Kidney (tissue), 14 donors: ENCODE data around the gene DEAF1. TPM values are rescaled to one million over a fixed set of nuclear protein-coding genes. Genes with fewer than 3 reads are reported as not detected.

Experiments used
- DNase-seq, 5 donors: peaks; one replicate each; pipeline ENCODE4 v3.0.0-alpha.2; 2013 to 2020
- FAIRE-seq: peaks from 2 replicates; lab custom pipeline; 2012; peaks lifted over from hg19 to GRCh38; lab: Jason Lieb, UNC
- H3K27ac ChIP-seq, 2 donors: one replicate each; pipeline ENCODE4 v1.7.0; 2013; ENCODE audit warnings: low read depth in 2 of 2, low read length in 2 of 2, inconsistent platforms in 1 of 2
- H3K27me3 ChIP-seq: one replicate; pipeline ENCODE4 v1.7.1; 2013; ENCODE audit warnings: low read length, inconsistent platforms; ENCODE audit not compliant: control insufficient read depth, insufficient read depth
- H3K36me3 ChIP-seq, 3 donors: one replicate each; pipeline versions ENCODE4 v1.7.0 to v1.7.1; 2013; ENCODE audit warnings: low read length in 3 of 3, control low read depth in 1 of 3, inconsistent platforms in 1 of 3; ENCODE audit not compliant: insufficient read depth in 3 of 3, control insufficient read depth in 2 of 3
- H3K4me1 ChIP-seq, 3 donors: one replicate each; pipeline versions ENCODE4 v1.7.0 to v1.7.1; 2013; ENCODE audit warnings: low read length in 3 of 3, inconsistent platforms in 1 of 3, low read depth in 1 of 3; ENCODE audit not compliant: control insufficient read depth in 2 of 3, insufficient read depth in 2 of 3
- H3K4me3 ChIP-seq, 3 donors: one replicate each; pipeline versions ENCODE4 v1.7.0 to v1.8.1; 2013; ENCODE audit warnings: low read length in 3 of 3, control low read depth in 1 of 3, inconsistent platforms in 1 of 3
- H3K9ac ChIP-seq, 3 donors: one replicate each; pipeline versions ENCODE4 v1.7.0 to v1.7.1; 2013; ENCODE audit warnings: low read length in 3 of 3, control low read depth in 1 of 3, inconsistent platforms in 1 of 3
- H3K9me3 ChIP-seq, 3 donors: one replicate each; pipeline versions ENCODE4 v1.7.0 to v1.7.1; 2013; ENCODE audit warnings: low read length in 3 of 3, control low read depth in 1 of 3, inconsistent platforms in 1 of 3; ENCODE audit not compliant: control insufficient read depth in 2 of 3, insufficient read depth in 1 of 3
- intact Hi-C: fragments of 100-400 bp; cut with DNase I; formaldehyde crosslinking; loops from one replicate; pipeline ENCODE4 v1.11.1; 2022
- polyA plus RNA-seq: library from polyadenylated mRNA; stranded (reverse); fragments of 350-450 nt; fragmentation: Illumina TruSeq; extraction: RNeasy Lipid Tissue Mini Kit (QIAGEN cat#74804); gene quantifications from one replicate; pipeline ENCODE4 v1.2.3, GENCODE V29; 2014; ENCODE audit warnings: low read depth, low replicate concordance; ENCODE audit not compliant: insufficient read depth
- total RNA-seq: library from RNA; stranded (reverse); fragmentation: NEBNext Ultra II Directional; extraction: Animal tissue kit (Norgen Biotek cat#: 25700); gene quantifications from one replicate; pipeline ENCODE4 v1.2.1, GENCODE V29; 2021
- TF ChIP-seq, protein P1 (sequence below): IDR thresholded peaks from 3 replicates; pipeline ENCODE4 v1.5.1; 2012; ENCODE audit warnings: mild to moderate bottlenecking, moderate library complexity, borderline replicate concordance; ENCODE audit not compliant: insufficient read depth; ENCODE audit errors: extremely low read depth
- donor health status: control.
- donor health status: control.
- donor health status: control.
- donor health status: control.
- donor health status: control.
- donor health status: DM: yes; HTN: yes; CAD: no.
- donor health status: Normal renal cell carcinoma (clear cell type).

The DEAF1 gene
- total and polyA plus RNA-seq, 2 donors from 2014 or later = 30.2 to 54.5 TPM

DNA sequence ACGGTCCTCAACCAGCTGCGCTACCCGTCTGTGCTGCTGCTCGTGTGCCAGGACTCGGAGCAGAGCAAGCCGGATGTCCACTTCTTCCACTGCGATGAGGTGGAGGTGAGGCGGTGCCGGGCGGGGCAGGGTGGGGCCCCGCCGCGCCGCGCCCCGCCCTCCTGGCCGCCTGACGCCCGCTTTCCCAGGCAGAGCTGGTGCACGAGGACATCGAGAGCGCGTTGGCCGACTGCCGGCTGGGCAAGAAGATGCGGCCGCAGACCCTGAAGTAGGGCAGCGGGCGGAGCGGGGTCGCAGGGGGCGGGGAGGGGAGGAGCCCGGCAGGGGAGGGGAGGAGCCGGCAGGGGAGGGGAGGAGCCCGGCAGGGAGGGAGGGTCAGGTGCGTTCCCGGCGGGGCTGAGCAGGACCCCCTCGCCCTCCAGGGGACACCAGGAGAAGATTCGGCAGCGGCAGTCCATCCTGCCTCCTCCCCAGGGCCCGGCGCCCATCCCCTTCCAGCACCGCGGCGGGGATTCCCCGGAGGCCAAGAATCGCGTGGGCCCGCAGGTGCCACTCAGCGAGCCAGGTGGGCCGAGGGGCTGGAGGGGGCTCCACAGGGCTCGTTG is 25.7 kb upstream of the DEAF1 start:
- FAIRE-seq (no peak), DNase-seq (peak in 2 of 5 donors; percentile 73 to 88)
- Histone ChIP-seq H3K9ac (no peak overlapping the region), H3K4me3 (no peak overlapping the region), H3K27me3 (no peaks in the 10 kb centered on the region), H3K9me3 (no peaks in the 10 kb centered on the region), H3K27ac (no peak overlapping the region), H3K36me3 (peaks cover 0 to 16% (median 0%) of the 10 kb centered on the region in 3 donors), H3K4me1 (peaks cover 0 to 6% (median 5%) of the 10 kb centered on the region in 3 donors)
- TF ChIP-seq, protein P1, sequence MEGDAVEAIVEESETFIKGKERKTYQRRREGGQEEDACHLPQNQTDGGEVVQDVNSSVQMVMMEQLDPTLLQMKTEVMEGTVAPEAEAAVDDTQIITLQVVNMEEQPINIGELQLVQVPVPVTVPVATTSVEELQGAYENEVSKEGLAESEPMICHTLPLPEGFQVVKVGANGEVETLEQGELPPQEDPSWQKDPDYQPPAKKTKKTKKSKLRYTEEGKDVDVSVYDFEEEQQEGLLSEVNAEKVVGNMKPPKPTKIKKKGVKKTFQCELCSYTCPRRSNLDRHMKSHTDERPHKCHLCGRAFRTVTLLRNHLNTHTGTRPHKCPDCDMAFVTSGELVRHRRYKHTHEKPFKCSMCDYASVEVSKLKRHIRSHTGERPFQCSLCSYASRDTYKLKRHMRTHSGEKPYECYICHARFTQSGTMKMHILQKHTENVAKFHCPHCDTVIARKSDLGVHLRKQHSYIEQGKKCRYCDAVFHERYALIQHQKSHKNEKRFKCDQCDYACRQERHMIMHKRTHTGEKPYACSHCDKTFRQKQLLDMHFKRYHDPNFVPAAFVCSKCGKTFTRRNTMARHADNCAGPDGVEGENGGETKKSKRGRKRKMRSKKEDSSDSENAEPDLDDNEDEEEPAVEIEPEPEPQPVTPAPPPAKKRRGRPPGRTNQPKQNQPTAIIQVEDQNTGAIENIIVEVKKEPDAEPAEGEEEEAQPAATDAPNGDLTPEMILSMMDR = no peak
- intact Hi-C loops = loop anchor here (10.0 kb wide), 1 partner anchor 166 kb away; no protein-coding TSS in a partner anchor

GRCh38 chr11:720017-720641 is 25.1 kb upstream of the DEAF1 start:
- H3K9me3 ChIP-seq = no peaks in the 10 kb centered on the region
- peaks cover 0 to 16% (median 0%) of the 10 kb centered on the region in 3 donors for H3K36me3 ChIP-seq
- intact Hi-C loops = loop anchor here (10.0 kb wide), 1 partner anchor 165 kb away; no protein-coding TSS in a partner anchor
- H3K4me3 ChIP-seq = no peak overlapping the region
- TF ChIP-seq, protein P1 = no peak
- H3K27me3 ChIP-seq = no peaks in the 10 kb centered on the region
- FAIRE-seq (no peak), DNase-seq (peak in 1 of 5 donors; percentile 64)
- no peak overlapping the region for H3K9ac ChIP-seq
- peaks cover 0 to 6% (median 5%) of the 10 kb centered on the region in 3 donors for H3K4me1 ChIP-seq
- no peak overlapping the region for H3K27ac ChIP-seq

DNA sequence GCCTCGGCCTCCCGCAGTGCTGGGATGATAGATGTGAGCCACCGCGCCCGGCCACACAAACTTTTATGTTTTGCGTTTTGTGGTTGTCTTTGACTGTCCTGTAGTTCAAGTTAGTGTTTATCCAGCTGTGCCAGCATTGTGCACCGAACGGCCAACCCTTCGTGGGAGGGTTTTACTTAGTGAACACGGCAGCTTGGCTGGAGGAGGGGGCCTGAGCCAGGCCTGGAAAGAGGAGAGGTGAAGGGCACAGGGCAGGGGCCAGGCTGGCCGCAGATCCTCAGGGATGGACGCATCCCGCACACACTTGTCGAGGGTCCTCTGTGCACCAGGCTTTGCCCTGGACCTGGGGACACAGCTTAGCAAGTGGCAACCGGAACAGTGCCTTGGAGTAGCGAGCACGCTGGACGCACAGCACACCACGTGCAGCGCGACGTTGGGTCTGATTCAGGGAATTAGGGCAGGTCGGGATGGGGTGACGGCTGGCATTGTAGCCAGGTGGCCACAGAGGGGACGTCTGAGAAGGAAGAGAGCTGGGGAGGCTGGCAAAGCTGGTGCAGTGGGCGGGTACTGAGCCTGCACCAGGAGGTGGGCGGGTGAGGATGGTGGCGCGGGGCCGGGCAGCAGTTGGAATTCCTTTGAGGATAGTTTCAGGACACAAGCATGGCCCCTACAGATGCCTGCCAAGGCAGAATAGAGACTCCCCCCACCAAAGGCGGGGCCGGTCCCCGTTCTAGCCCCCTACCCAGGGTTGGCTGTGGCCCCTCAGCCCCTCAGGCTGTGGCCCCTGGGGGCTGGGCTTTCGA is 24.4 kb upstream of the DEAF1 start:
- Histone ChIP-seq H3K4me1 (peaks cover 0 to 6% (median 5%) of the 10 kb centered on the region in 3 donors), H3K4me3 (no peak overlapping the region), H3K9me3 (no peaks in the 10 kb centered on the region), H3K27ac (no peak overlapping the region), H3K9ac (no peak overlapping the region), H3K27me3 (no peaks in the 10 kb centered on the region), H3K36me3 (peaks cover 0 to 12% (median 0%) of the 10 kb centered on the region in 3 donors)
- FAIRE-seq (no peak), DNase-seq (peak in 4 of 5 donors; percentile 47 to 69 (median 58))
- TF ChIP-seq, protein P1 = no peak
- intact Hi-C loops = loop anchor here (10.0 kb wide), 1 partner anchor 165 kb away; no protein-coding TSS in a partner anchor
